Activated T-helper 17 cell treated with anti-CD3 and anti-CD28 coated beads, Interleukin-2, amount 50 U/mL, for 72 hours (primary cell): ENCODE data around the gene KRTAP19-5. TPM values are rescaled to one million over a fixed set of nuclear protein-coding genes. Genes with fewer than 3 reads are reported as not detected.
"Not testable (repeated sequence)": the region's sequence is repeated elsewhere in the genome, so short reads cannot be mapped to it uniquely, and the experiment has no call there.

Experiments
- ATAC-seq: fragments of 150-1000 bp; cut with Tn5 transposase; replicated peaks from 2 replicates; pipeline ENCODE4 v1.10.0; 2021; ENCODE audit warnings: mild to moderate bottlenecking, moderate library complexity
- H3K27ac Mint-ChIP-seq: one replicate; pipeline ENCODE4 v1.8.0; 2022; ENCODE audit warnings: mixed read lengths
- H3K27me3 Mint-ChIP-seq: one replicate; pipeline ENCODE4 v1.8.0; 2022; ENCODE audit warnings: mixed read lengths
- H3K36me3 Mint-ChIP-seq: one replicate; pipeline ENCODE4 v1.8.0; 2022; ENCODE audit warnings: low read depth, mild to moderate bottlenecking, mixed read lengths
- H3K4me1 Mint-ChIP-seq: one replicate; pipeline ENCODE4 v1.8.0; 2022; ENCODE audit warnings: mixed read lengths
- H3K4me3 Mint-ChIP-seq: one replicate; pipeline ENCODE4 v1.8.0; 2022; ENCODE audit warnings: mild to moderate bottlenecking, mixed read lengths
- H3K9me3 Mint-ChIP-seq: one replicate; pipeline ENCODE4 v1.8.0; 2022; ENCODE audit warnings: mixed read lengths
- total RNA-seq, 2 donors: library from RNA; stranded (reverse); gene quantifications; one replicate each; pipeline ENCODE4 v1.2.3, GENCODE V29; 2022

Gene KRTAP19-5
- total RNA-seq: not detected

GRCh38 chr21:30502041-30502440 is at the start of gene KRTAP19-5:
Gene KRTAP19-5 (minus strand): TSS chr21:30502141. CDS start chr21:30502090, 51 bp downstream.
- Mint-ChIP-seq H3K36me3 (no peaks in the 10 kb centered on the region), H3K9me3 (no peaks in the 10 kb centered on the region), H3K27ac (no peak within 1 kb of the TSS), H3K4me3 (no peak within 1 kb of the TSS), H3K4me1 (no peaks in the 10 kb centered on the region), H3K27me3 (peaks cover 14% of the 10 kb centered on the region)
- ATAC-seq: no peak

DNA sequence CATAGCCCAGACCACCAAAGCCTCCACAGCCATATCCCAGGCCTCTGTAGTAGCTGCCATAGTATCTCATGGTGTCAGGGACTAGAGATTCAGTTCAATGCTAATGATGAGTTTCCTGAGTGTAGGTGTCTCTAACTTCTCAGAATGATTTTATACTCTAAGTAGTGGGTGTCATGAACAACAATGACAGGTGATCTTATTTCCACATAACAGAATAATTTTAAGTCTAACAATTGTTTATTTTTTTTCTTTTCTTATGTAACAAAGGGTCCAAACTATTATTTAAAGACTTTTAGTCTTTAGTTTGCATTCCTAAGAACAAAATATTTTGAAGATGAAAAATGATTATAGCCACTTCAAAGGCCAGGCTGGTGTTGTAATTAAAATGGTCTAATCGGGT is 39.8 kb upstream of the KRTAP19-5 start, which contains the start of gene KRTAP19-6:
Gene KRTAP19-6, minus strand, starts transcription at position 101 of the 400 bp plus-strand sequence. Its CDS starts 31 bp downstream, at position 70.
- H3K4me1 Mint-ChIP-seq: no peaks in the 10 kb centered on the region
- peaks cover 4% of the 10 kb centered on the region for H3K9me3 Mint-ChIP-seq
- no peak within 1 kb of the TSS for H3K4me3 Mint-ChIP-seq
- no peak for ATAC-seq
- no peaks in the 10 kb centered on the region for H3K27me3 Mint-ChIP-seq
- no peaks in the 10 kb centered on the region for H3K36me3 Mint-ChIP-seq
- no peak within 1 kb of the TSS for H3K27ac Mint-ChIP-seq

DNA sequence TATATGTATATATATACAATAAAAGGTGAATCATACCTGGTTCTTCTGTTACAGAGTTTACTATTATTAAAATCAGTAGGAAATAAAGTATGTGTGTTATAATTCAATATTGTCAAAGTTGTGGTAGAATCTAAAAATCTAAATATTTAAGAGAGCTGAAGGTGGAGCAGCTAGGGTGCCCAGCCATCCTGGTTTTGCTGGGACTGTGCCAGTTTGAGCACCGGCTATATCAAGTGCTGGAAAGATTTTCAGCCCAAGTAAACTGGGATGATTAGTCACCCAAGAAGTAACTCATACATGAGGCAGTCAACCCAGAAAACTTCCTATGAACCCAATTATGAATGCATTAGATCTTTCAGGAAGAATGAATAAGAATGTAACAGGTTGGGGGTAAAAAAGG is 16.9 kb upstream of the KRTAP19-5 start:
- Mint-ChIP-seq H3K27ac (no peak overlapping the region), H3K4me1 (no peaks in the 10 kb centered on the region), H3K9me3 (peaks cover 4% of the 10 kb centered on the region), H3K36me3 (no peaks in the 10 kb centered on the region), H3K4me3 (no peak overlapping the region), H3K27me3 (no peaks in the 10 kb centered on the region)
- no peak for ATAC-seq

GRCh38 chr21:30515681-30516080 is 13.7 kb upstream of the KRTAP19-5 start:
- Mint-ChIP-seq H3K36me3 (no peaks in the 10 kb centered on the region), H3K27ac (no peak overlapping the region), H3K27me3 (no peaks in the 10 kb centered on the region), H3K4me3 (no peak overlapping the region), H3K9me3 (peaks cover 4% of the 10 kb centered on the region), H3K4me1 (no peaks in the 10 kb centered on the region)
- ATAC-seq: no peak

GRCh38 chr21:30505621-30506205 is 3.8 kb upstream of the KRTAP19-5 start:
- not testable (repeated sequence) for H3K4me1 Mint-ChIP-seq, H3K36me3 Mint-ChIP-seq, ATAC-seq, H3K27ac Mint-ChIP-seq, H3K9me3 Mint-ChIP-seq, H3K4me3 Mint-ChIP-seq
- peaks cover 20% of the 10 kb centered on the region for H3K27me3 Mint-ChIP-seq

- Mint-ChIP-seq H3K36me3 (no peaks in the 10 kb centered on the region), H3K27me3 (no peaks in the 10 kb centered on the region), H3K9me3 (no peaks in the 10 kb centered on the region), H3K4me1 (no peaks in the 10 kb centered on the region), H3K4me3 (no peak within 1 kb of the TSS), H3K27ac (no peak within 1 kb of the TSS)
- no peak for ATAC-seq
Observed at GRCh38 chr21:30497065-30497464, 4.9 kb downstream of the KRTAP19-5 start, which contains the start of gene KRTAP19-4. Gene KRTAP19-4 (minus strand): TSS chr21:30497165. CDS start chr21:30497110, 55 bp downstream.

DNA sequence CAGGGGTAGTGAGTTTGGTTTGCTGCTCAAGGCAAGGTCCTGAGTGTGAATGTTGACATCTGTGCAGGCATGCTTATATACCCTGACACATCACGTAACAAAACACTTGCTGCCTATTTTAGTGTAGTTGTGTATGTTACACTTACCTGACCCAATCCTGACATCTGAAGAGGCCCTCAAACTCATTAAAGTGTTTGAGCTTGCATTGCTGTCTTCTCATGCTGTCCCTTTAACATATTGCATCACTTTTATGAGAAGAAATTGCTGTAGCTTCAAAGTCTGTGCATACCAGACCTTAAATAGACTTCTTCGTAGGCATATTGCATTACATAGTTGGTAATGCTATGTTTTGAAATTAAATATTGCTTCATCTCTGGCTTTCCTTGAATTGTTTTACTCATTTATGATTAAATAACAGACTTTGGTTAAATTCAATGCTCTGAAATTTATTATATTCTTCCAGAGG is 9.9 kb downstream of the KRTAP19-5 start, which contains the start of gene KRTAP19-3:
Gene KRTAP19-3, minus strand, starts transcription at position 51 of the 466 bp plus-strand sequence. CDS start 56 bp downstream, outside the sequence.
- no peak within 1 kb of the TSS for H3K27ac Mint-ChIP-seq
- no peaks in the 10 kb centered on the region for H3K27me3 Mint-ChIP-seq
- H3K4me3 Mint-ChIP-seq: no peak within 1 kb of the TSS
- no peak for ATAC-seq
- no peaks in the 10 kb centered on the region for H3K9me3 Mint-ChIP-seq
- H3K4me1 Mint-ChIP-seq: no peaks in the 10 kb centered on the region
- H3K36me3 Mint-ChIP-seq: no peaks in the 10 kb centered on the region

DNA sequence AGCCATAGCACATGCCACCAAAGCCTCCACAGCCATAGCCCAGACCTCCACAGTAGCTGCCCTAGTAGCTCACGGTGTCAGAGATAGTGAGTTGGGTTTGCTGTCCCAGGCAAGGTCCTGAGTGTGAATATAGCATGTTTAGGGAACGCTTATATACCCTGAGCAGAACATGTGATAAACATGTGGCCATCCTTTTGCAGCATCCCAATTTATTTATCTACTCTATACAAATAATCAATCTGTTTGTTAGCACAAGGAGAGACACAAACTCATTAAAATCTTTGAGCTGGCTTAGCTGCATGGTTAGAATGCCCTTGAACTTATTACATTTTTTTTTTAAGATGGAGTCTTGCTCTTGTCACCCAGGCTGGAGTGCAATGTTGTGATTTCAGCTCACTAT is 14.6 kb downstream of the KRTAP19-5 start, which contains the start of gene KRTAP19-2:
Gene KRTAP19-2, minus strand, starts transcription at position 101 of the 400 bp plus-strand sequence. Its CDS starts 88 bp downstream, at position 13.
- no peak within 1 kb of the TSS for H3K27ac Mint-ChIP-seq
- peaks cover 6% of the 10 kb centered on the region for H3K9me3 Mint-ChIP-seq
- H3K27me3 Mint-ChIP-seq: no peaks in the 10 kb centered on the region
- H3K36me3 Mint-ChIP-seq: no peaks in the 10 kb centered on the region
- no peak for ATAC-seq
- no peak within 1 kb of the TSS for H3K4me3 Mint-ChIP-seq
- no peaks in the 10 kb centered on the region for H3K4me1 Mint-ChIP-seq

GRCh38 chr21:30486180-30486579 is 15.8 kb downstream of the KRTAP19-5 start:
- Mint-ChIP-seq H3K27me3 (peaks cover under 1% of the 10 kb centered on the region), H3K9me3 (peaks cover 6% of the 10 kb centered on the region), H3K4me1 (no peaks in the 10 kb centered on the region), H3K4me3 (no peak overlapping the region), H3K36me3 (no peaks in the 10 kb centered on the region), H3K27ac (no peak overlapping the region)
- ATAC-seq: no peak

DNA sequence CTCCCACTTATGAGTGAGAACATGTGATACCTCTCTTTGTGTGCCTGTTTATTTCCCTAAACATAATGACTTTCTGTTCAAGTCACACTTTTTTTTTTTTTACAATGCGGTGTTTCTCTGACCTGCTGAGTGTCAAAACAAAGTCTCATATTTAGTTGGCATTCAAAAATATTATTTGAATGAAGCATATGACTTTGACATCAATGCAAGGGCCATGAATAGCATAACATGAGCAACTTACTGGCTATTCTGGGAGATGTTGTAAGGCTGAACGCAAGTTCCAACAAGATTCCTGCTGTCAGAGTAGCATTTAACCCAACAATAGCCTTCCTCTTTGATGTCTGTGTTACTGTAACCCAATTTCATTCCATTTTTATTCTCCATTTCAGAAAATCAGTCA is 19.8 kb downstream of the KRTAP19-5 start:
- ATAC-seq: no peak
- Mint-ChIP-seq H3K27me3 (peaks cover 6% of the 10 kb centered on the region), H3K4me3 (no peak overlapping the region), H3K9me3 (peaks cover 6% of the 10 kb centered on the region), H3K4me1 (no peaks in the 10 kb centered on the region), H3K36me3 (no peaks in the 10 kb centered on the region), H3K27ac (no peak overlapping the region)

GRCh38 chr21:30480145-30480544 is 21.8 kb downstream of the KRTAP19-5 start, which contains the start of gene KRTAP19-1:
Gene KRTAP19-1 (minus strand): TSS chr21:30480367. CDS start chr21:30480317, 50 bp downstream.
- H3K9me3 Mint-ChIP-seq: peaks cover under 1% of the 10 kb centered on the region
- peaks cover 6% of the 10 kb centered on the region for H3K27me3 Mint-ChIP-seq
- no peaks in the 10 kb centered on the region for H3K4me1 Mint-ChIP-seq
- no peak within 1 kb of the TSS for H3K4me3 Mint-ChIP-seq
- ATAC-seq: no peak
- H3K36me3 Mint-ChIP-seq: no peaks in the 10 kb centered on the region
- H3K27ac Mint-ChIP-seq: no peak within 1 kb of the TSS

DNA sequence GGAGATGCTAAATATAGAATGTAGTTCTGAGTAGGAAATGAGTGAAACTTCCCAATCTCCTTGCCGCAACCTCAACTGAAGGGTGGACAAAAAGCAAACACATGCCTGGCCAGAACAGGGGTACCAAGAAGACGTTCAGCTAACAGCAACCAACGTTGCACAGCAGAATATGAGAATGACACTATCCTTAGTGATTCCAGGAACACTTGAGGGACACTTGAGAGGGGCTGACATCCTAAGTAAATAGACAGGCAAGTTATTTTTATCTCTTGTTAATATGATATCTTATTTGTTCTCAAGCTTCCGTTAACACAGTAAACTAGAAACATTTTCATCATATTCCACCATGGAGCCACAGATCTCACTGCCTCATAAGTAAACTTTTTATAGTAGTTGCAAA is 22.7 kb downstream of the KRTAP19-5 start:
- no peak for ATAC-seq
- Mint-ChIP-seq H3K27ac (no peak overlapping the region), H3K27me3 (peaks cover 6% of the 10 kb centered on the region), H3K9me3 (no peaks in the 10 kb centered on the region), H3K36me3 (no peaks in the 10 kb centered on the region), H3K4me3 (no peak overlapping the region), H3K4me1 (no peaks in the 10 kb centered on the region)

GRCh38 chr21:30478004-30478403 is 23.9 kb downstream of the KRTAP19-5 start:
- H3K9me3 Mint-ChIP-seq: no peaks in the 10 kb centered on the region
- no peaks in the 10 kb centered on the region for H3K36me3 Mint-ChIP-seq
- H3K4me1 Mint-ChIP-seq: no peaks in the 10 kb centered on the region
- ATAC-seq: no peak
- H3K27me3 Mint-ChIP-seq: peaks cover 6% of the 10 kb centered on the region
- H3K4me3 Mint-ChIP-seq: no peak overlapping the region
- H3K27ac Mint-ChIP-seq: no peak overlapping the region

- no peak for ATAC-seq
- H3K9me3 Mint-ChIP-seq: peaks cover 3% of the 10 kb centered on the region
- H3K4me1 Mint-ChIP-seq: no peaks in the 10 kb centered on the region
- no peak overlapping the region for H3K27ac Mint-ChIP-seq
- H3K4me3 Mint-ChIP-seq: no peak overlapping the region
- peaks cover 8% of the 10 kb centered on the region for H3K27me3 Mint-ChIP-seq
- no peaks in the 10 kb centered on the region for H3K36me3 Mint-ChIP-seq
Observed at GRCh38 chr21:30468900-30469714, 32.8 kb downstream of the KRTAP19-5 start.
